GM19099 (cell line): Measurements from ENCODE around the gene CHAF1B.

Source experiments
- POLR2A ChIP-seq: IDR thresholded peaks from 3 replicates; pipeline ENCODE4 v1.6.1; 2011; ENCODE audit warnings: low read depth; ENCODE audit not compliant: insufficient read length; ENCODE audit errors: extremely low read depth

The CHAF1B gene

DNA sequence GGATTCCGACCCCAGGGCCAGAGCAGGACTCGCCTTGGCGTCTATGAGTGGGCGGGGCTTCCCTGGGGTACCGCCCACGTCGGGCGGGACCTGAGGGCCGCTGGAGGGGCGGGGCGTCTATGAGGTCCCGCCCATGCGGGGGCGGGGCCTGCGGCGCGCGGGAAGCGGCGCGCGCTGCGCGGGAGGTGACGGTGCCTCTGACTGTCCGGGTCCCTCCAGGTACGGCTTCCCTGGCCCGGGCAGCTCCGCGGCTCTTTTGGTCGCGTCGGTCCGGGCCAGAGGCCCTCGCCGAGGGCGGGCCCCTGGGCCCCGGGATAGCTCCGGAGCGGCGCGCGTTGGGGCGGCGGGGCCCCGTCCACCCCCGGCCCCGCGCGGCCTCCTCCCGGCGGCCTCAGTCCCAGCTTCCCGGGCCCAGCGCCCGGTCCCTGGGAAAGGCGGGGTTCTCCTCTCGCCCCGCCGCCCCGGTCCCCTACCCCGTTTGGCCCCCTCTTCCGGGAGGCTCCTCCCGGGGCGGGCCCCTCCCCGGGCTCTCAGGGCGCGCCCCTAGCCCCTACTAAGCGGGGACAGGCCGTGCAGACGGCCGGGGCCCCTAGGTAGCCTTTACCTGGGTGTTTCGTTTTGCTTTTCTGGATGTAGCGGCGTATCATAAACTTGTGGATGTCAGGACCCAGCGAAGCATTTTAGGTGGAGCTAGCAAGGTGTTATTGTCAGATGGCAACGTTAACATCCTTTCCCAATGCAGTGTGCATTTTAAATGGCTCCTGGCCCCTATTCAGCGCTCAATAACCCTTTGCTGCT lies at the start of gene CHAF1B:
Gene CHAF1B, plus strand, starts transcription at position 160 of the 798 bp plus-strand sequence. CDS start 745 bp downstream, outside the sequence.
- peak; percentile 70 for TF ChIP-seq POLR2A

GRCh38 chr21:36337099-36337509 lies 48.1 kb upstream of the CHAF1B start:
- no peak for TF ChIP-seq POLR2A

DNA sequence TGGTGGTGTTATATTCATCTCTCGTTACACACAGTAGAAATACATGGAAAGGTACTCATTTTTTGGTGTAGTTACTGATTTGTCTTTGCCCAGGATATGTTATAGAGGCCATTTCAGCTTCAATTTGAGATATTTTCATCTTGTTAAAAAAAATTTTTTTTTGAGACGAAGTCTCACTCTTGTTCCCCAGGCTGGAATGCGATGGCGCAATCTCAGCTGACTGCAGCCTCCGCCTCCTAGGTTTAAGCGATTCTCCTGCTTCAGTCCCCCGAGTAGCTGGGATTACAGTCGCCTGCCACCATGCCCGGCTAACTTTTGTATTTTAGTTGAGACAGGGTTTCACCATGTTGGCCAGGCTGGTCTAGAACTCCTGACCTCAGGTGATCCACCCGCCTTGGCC lies 46.2 kb upstream of the CHAF1B start:
- no peak for TF ChIP-seq POLR2A

DNA sequence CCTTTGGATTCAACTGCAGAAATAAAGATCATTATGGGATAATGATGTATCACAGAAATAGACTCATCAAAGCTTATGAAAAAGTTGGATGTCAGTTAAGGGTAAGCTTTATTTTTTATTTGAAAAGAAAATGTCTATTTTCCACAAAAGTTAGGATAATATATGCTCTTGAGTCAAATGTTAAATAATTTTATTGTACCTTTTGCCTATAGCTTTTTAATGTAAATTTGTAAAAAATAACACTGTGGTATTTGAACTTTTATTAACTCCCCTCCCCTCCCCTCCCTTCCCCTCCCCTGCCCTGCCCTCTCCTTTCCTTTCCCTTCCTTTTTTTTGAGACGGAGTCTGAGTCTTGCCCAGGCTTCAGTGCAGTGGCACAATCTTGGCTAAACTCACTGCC lies 40.3 kb upstream of the CHAF1B start:
- TF ChIP-seq POLR2A = no peak

DNA sequence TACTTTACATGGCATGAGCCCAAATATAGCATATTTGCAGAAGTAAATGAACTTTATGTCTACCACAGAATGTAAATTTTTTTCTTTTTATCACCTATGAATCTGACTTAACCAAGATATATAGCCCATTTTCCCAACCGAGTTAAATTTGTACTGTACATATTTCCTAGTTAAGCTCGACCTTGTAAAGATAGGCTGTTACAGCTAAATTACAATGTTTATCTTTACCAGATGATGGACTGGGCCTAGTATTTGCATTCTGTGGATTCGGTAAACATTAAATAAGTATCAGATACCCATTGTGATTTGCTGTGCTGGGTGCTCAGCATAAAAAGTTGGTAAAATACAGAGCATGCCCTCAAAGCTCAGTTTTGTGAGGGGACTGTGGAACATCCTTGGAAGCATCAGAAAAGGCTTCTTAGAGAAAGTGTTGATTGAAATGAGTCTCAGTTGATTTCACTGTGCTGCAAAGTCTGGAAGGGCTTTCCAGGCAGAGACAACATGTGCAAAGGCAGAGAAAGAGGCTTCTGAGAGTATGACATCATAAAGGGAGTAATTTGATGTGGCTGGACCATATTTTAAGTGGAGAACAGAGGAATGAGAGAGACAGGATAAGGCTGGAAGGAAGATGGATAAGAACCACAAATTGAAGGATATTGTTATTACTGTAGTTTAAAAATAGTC lies 37.8 kb upstream of the CHAF1B start:
- TF ChIP-seq POLR2A = no peak

DNA sequence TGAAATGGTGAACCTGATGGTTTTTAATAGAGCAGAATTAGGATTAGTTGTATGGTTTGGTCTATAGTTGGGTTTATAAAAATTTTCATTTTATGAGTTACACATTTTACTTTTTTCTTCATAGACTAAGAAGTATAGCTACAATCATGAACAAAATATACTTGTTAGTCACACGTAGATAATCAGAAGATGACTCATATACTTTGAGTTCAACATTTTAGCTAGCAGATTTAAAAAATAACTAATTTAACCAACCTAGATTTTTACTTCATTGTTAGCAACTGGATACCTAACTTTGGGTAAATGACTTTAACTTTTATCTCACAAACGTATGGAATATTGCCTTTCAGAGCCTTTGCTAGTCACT lies 37.2 kb upstream of the CHAF1B start:
- TF ChIP-seq POLR2A = no peak

- TF ChIP-seq POLR2A = no peak
Measured at GRCh38 chr21:36349315-36349714, 35.9 kb upstream of the CHAF1B start.

- TF ChIP-seq POLR2A = no peak
Measured at GRCh38 chr21:36350282-36350910, 34.8 kb upstream of the CHAF1B start.

GRCh38 chr21:36354918-36355680 lies 30.1 kb upstream of the CHAF1B start:
- no peak for TF ChIP-seq POLR2A

DNA sequence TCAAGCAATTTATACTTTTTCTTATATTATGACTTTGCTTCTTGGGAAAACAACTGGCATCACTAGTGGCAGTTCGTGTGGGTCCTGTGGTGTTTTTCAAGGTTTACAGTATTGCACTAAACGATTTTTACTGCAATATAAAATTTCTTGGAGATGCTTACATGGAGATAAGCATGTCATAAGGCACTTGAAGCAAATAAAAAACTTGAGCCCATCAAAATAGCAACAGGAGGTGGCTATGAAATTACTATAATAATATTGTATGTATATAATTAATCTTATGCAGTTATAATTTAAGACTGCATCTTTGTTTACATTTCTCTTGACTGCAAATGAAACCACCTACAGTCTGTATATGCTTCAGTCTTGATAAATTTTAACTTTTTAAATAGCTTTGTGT lies 29.3 kb upstream of the CHAF1B start:
- TF ChIP-seq POLR2A = no peak

GRCh38 chr21:36359185-36359584 lies 26.0 kb upstream of the CHAF1B start:
- no peak for TF ChIP-seq POLR2A

- TF ChIP-seq POLR2A = no peak
Measured at GRCh38 chr21:36369064-36369685, 16.0 kb upstream of the CHAF1B start.

DNA sequence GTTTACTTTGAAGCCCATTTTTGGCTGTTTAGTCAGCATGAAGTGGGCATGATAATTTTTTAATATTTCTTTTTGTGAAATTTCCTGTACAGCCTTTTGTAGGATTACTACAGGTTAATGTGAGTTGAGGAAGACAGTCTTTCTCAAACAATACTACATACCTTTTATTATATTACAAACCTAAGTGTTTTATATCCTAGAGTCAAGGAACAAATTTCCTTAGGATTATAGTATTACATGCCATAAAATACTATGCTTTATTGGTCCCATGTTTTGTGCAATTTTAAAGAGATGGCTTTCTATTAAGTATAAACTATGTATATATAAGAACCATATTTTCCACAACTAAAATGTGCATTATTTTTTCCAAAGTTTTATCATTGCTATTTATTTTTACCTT lies 9.2 kb upstream of the CHAF1B start:
- no peak for TF ChIP-seq POLR2A

DNA sequence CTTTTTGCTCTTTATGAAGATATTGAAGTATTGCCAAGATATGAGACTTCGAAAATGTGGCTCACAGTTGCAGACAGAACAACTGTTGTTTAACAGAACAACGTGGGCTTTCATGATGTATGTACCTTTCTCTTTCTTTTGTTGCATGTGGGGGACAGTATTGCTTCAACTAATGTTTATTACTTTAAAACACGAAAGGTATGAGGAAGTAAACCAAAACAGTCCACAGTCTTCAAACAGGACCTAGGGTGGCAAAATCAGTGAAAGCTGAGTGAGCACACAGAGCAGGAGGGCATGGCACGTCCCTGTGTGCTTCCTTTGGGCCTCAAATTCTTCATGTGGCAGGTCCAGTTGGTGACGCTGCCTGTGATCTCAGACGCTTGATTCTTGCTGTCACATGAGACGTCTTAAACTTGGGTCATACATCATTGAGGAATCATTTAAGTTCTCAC lies 7.8 kb upstream of the CHAF1B start:
- TF ChIP-seq POLR2A = no peak

DNA sequence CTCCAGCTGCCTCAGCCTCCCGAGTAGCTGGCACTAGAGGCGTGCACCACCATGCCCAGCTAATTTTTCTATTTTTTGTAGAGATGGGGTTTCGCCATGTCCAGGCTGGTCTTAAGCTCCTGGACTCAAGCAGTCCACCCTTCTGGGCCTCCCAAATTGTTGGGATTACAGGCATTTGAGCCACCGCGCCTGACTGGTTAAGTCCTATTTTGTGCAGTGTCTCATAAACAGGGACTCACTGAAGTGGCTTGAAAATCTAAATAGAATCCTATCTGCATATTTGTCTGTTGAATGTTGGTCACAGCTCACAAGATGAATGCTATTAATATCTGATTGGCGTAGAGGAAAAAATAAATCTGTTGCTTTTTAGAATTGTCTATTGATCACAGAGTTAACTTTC lies 5.9 kb upstream of the CHAF1B start:
- TF ChIP-seq POLR2A = no peak
